Measurements from ENCODE around the gene COMMD1. TPM values are rescaled to one million over a fixed set of nuclear protein-coding genes. Genes with fewer than 3 reads are reported as not detected.
A peak's percentile ranks its signal among the peaks of the same experiment; 100 is the strongest.

The COMMD1 gene
- total RNA-seq, 4 donors from 2014 or later: 76.0 to 132 (median 100) TPM

- DNase-seq: peak; percentile 79 to 81
- Histone ChIP-seq H3K27ac (peak overlapping the region; percentile 72 to 85 (median 77)), H3K4me3 (replicated peaks in 1 of 3) (no peak overlapping the region), H3K27me3 (no peaks in the 10 kb centered on the region), H3K9me3 (no peaks in the 10 kb centered on the region), H3K4me1 (peaks cover 20 to 28% of the 10 kb centered on the region in 2 donors), H3K36me3 (no peaks in the 10 kb centered on the region)
- WGBS, 2 donors: 8 to 37% methylated on average over 4 to 5 of the region's 5 CpGs
- TF ChIP-seq CTCF (IDR thresholded peaks at IDR 0.05): no peak
- TF ChIP-seq POLR2A (IDR thresholded peaks at IDR 0.05): no peak
- intact Hi-C loops (cut with DNase I): no loop called here
These were observed 273.3 kb downstream of the COMMD1 start for GRCh38 chr2:62178741-62179271.

GRCh38 chr2:62180975-62181374, 275.5 kb downstream of the COMMD1 start:
- Histone ChIP-seq H3K4me1 (peaks cover 20 to 28% of the 10 kb centered on the region in 2 donors), H3K27me3 (no peaks in the 10 kb centered on the region), H3K9me3 (no peaks in the 10 kb centered on the region), H3K36me3 (no peaks in the 10 kb centered on the region), H3K27ac (no peak overlapping the region), H3K4me3 (replicated peaks in 1 of 3) (no peak overlapping the region)
- no peak for DNase-seq
- 75 to 77% methylated on average over 4 of the region's 4 CpGs for WGBS, 2 donors
- TF ChIP-seq POLR2A (IDR thresholded peaks at IDR 0.05): no peak
- TF ChIP-seq CTCF (IDR thresholded peaks at IDR 0.05): no peak
- intact Hi-C loops (cut with DNase I): no loop called here

- no peaks in the 10 kb centered on the region for H3K27me3 ChIP-seq
- peaks cover 20 to 28% of the 10 kb centered on the region in 2 donors for H3K4me1 ChIP-seq
- no peak overlapping the region for H3K27ac ChIP-seq
- DNase-seq: no peak
- H3K4me3 ChIP-seq (replicated peaks in 1 of 3): no peak overlapping the region
- no peak for TF ChIP-seq CTCF (IDR thresholded peaks at IDR 0.05)
- TF ChIP-seq POLR2A (IDR thresholded peaks at IDR 0.05): no peak
- intact Hi-C loops (cut with DNase I): no loop called here
- H3K9me3 ChIP-seq: no peaks in the 10 kb centered on the region
- no peaks in the 10 kb centered on the region for H3K36me3 ChIP-seq
- 85 to 89% methylated on average over 3 of the region's 3 CpGs for WGBS, 2 donors
These were observed 276.4 kb downstream of the COMMD1 start for GRCh38 chr2:62181843-62182242.

GRCh38 chr2:62184512-62185230, 279.2 kb downstream of the COMMD1 start:
- Histone ChIP-seq H3K36me3 (no peaks in the 10 kb centered on the region), H3K4me1 (peaks cover 7 to 10% of the 10 kb centered on the region in 2 donors), H3K4me3 (replicated peaks in 1 of 3) (no peak overlapping the region), H3K9me3 (no peaks in the 10 kb centered on the region), H3K27me3 (no peaks in the 10 kb centered on the region), H3K27ac (no peak overlapping the region)
- 76 to 84% methylated on average over 3 of the region's 3 CpGs for WGBS, 2 donors
- intact Hi-C loops (cut with DNase I): no loop called here
- no peak for DNase-seq
- TF ChIP-seq POLR2A (IDR thresholded peaks at IDR 0.05) (no peak), CTCF (IDR thresholded peaks at IDR 0.05) (no peak)

Small RNAs within 50 kb of the gene (small RNA-seq; reads per million reads assigned to genes)
- gene RF00019: not detected

Other genes starting within 250 kb of the COMMD1 start
- gene FAM161A, start 51.6 kb upstream of the COMMD1 start, total RNA-seq: 10 to 100 TPM in 2 of 4 donors, 1 to 10 TPM in 2; 5.6 to 17.1 (median 9.4) TPM
- gene CCT4, start 17.0 kb upstream of the COMMD1 start, total RNA-seq: 10 to 100 TPM; 84.4 to 96.5 (median 88.7) TPM

Data from thyroid gland (tissue), 4 donors.